GM13976 (cell line): ENCODE data around the gene EIF1AD.

ENCODE experiments used
- DNase-seq: peaks from one replicate; pipeline ENCODE4 v3.0.0; 2012; ENCODE audit warnings: low spot score
- in situ Hi-C: fragments of 300-500 bp; cut with MboI; formaldehyde crosslinking; loops from one replicate; pipeline ENCODE4 v1.12.0; 2022; ENCODE audit warnings: low sequenced_read_pairs, mixed read lengths, inconsistent platforms; ENCODE audit not compliant: unreplicated experiment
- TF ChIP-seq, protein P1 (sequence below): IDR thresholded peaks from 2 replicates; pipeline ENCODE4 v1.5.1; 2012; ENCODE audit warnings: borderline replicate concordance, mild to moderate bottlenecking; ENCODE audit not compliant: insufficient read depth; ENCODE audit errors: extremely low read depth, missing control alignments, control extremely low read depth

The EIF1AD gene

GRCh38 chr11:66020618-66021357 is 18.8 kb upstream of the EIF1AD start:
- in situ Hi-C loops, result no loop called here
- TF ChIP-seq, protein P1, sequence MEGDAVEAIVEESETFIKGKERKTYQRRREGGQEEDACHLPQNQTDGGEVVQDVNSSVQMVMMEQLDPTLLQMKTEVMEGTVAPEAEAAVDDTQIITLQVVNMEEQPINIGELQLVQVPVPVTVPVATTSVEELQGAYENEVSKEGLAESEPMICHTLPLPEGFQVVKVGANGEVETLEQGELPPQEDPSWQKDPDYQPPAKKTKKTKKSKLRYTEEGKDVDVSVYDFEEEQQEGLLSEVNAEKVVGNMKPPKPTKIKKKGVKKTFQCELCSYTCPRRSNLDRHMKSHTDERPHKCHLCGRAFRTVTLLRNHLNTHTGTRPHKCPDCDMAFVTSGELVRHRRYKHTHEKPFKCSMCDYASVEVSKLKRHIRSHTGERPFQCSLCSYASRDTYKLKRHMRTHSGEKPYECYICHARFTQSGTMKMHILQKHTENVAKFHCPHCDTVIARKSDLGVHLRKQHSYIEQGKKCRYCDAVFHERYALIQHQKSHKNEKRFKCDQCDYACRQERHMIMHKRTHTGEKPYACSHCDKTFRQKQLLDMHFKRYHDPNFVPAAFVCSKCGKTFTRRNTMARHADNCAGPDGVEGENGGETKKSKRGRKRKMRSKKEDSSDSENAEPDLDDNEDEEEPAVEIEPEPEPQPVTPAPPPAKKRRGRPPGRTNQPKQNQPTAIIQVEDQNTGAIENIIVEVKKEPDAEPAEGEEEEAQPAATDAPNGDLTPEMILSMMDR, result no peak
- peak; percentile 22 for DNase-seq

- TF ChIP-seq, protein P1, result no peak
- in situ Hi-C loops, result no loop called here
- peak; percentile 25 for DNase-seq
Observed at GRCh38 chr11:66020212-66020611, 18.3 kb upstream of the EIF1AD start.

- in situ Hi-C loops, result no loop called here
- no peak for DNase-seq
- TF ChIP-seq, protein P1, result no peak
Observed at GRCh38 chr11:66017321-66017720, 15.4 kb upstream of the EIF1AD start.

DNA sequence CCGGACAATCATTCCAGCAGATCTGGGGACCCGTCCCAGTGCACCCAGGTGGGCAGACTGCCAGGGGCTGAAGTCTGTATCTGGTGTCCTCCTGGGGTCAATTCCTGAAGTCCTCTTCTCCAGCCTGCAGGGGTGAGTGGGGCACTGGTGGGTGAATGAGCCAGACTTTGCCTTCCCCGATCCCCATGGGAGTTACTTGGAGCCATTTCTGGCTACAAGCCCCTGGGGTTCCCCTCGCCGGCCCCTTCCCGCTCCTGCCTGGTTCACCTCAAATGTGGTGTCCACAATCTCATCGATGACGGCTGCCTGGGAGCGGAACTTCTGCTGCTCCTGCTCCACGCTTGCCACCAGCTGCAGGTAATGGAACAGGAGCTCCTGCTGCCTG is 14.8 kb upstream of the EIF1AD start:
- TF ChIP-seq, protein P1, result no peak
- no peak for DNase-seq
- in situ Hi-C loops, result no loop called here

- DNase-seq, result no peak
Observed at GRCh38 chr11:66015936-66016792, 14.2 kb upstream of the EIF1AD start.

GRCh38 chr11:66015454-66015881 is 13.5 kb upstream of the EIF1AD start:
- TF ChIP-seq, protein P1, result no peak
- DNase-seq, result no peak
- in situ Hi-C loops, result no loop called here

More at GRCh38 chr11:66015936-66016792, 14.2 kb upstream of the EIF1AD start:
- in situ Hi-C loops, result no loop called here
- TF ChIP-seq, protein P1, result no peak
